NB4 (cell line): ENCODE results near the gene BARD1.

ENCODE experiments used
- POLR2A ChIP-seq: IDR thresholded peaks from 2 replicates; pipeline ENCODE4 v1.6.1; 2011; ENCODE audit warnings: mild to moderate bottlenecking; ENCODE audit not compliant: insufficient read length; ENCODE audit errors: extremely low read depth
- TF ChIP-seq, protein P1 (sequence below): IDR thresholded peaks from one replicate; pipeline ENCODE4 v1.5.1; 2012; ENCODE audit warnings: low read depth, low read length

DNA sequence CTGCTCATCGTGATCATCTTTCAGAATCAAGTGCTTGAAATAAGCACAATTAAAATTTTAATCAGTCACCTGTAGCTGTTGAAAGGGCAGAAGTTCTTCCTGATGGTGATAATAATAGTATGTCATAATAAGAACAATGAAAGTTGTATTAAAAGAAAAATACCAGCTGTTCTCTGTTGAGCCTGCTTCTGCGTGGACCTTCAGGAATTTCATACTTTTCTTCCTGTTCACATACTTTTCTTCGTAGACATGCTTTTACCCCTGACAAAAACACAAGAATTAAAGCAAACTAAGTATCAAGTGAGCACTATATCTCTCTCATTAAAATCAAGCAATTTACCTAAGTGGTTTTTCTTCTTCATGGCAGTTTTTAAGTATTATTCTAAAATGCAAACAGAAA lies 79.2 kb downstream of the BARD1 start:
- TF ChIP-seq POLR2A = no peak
- TF ChIP-seq, protein P1, sequence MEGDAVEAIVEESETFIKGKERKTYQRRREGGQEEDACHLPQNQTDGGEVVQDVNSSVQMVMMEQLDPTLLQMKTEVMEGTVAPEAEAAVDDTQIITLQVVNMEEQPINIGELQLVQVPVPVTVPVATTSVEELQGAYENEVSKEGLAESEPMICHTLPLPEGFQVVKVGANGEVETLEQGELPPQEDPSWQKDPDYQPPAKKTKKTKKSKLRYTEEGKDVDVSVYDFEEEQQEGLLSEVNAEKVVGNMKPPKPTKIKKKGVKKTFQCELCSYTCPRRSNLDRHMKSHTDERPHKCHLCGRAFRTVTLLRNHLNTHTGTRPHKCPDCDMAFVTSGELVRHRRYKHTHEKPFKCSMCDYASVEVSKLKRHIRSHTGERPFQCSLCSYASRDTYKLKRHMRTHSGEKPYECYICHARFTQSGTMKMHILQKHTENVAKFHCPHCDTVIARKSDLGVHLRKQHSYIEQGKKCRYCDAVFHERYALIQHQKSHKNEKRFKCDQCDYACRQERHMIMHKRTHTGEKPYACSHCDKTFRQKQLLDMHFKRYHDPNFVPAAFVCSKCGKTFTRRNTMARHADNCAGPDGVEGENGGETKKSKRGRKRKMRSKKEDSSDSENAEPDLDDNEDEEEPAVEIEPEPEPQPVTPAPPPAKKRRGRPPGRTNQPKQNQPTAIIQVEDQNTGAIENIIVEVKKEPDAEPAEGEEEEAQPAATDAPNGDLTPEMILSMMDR = no peak
